Activated naive CD8-positive, alpha-beta T cell treated with anti-CD3 and anti-CD28 coated beads for 36 hours (primary cell): ENCODE results near the gene SAMSN1. TPM values are rescaled to one million over a fixed set of nuclear protein-coding genes. Genes with fewer than 3 reads are reported as not detected.

Source experiments
- DNase-seq: peaks from one replicate; pipeline ENCODE4 v3.0.0; 2021
- H3K27ac Mint-ChIP-seq: one replicate; pipeline ENCODE4 v1.8.0; 2022; ENCODE audit warnings: mild to moderate bottlenecking, moderate library complexity, mixed read lengths
- H3K27me3 Mint-ChIP-seq: one replicate; pipeline ENCODE4 v1.8.0; 2022; ENCODE audit warnings: mild to moderate bottlenecking, mixed read lengths
- H3K36me3 Mint-ChIP-seq: one replicate; pipeline ENCODE4 v1.8.0; 2021; ENCODE audit warnings: mild to moderate bottlenecking, mixed read lengths
- H3K4me1 Mint-ChIP-seq: one replicate; pipeline ENCODE4 v1.8.0; 2021; ENCODE audit warnings: mixed read lengths
- H3K4me3 Mint-ChIP-seq: one replicate; pipeline ENCODE4 v1.8.0; 2022; ENCODE audit warnings: mild to moderate bottlenecking, moderate library complexity, mixed read lengths
- H3K9me3 Mint-ChIP-seq: one replicate; pipeline ENCODE4 v1.8.0; 2022; ENCODE audit warnings: mixed read lengths
- total RNA-seq, 2 experiments: library from RNA; stranded (reverse); gene quantifications; one replicate each; pipeline ENCODE4 v1.2.3, GENCODE V29; 2021

SAMSN1 gene
- total RNA-seq, 2 experiments from 2014 or later = 113 to 119 TPM

DNA sequence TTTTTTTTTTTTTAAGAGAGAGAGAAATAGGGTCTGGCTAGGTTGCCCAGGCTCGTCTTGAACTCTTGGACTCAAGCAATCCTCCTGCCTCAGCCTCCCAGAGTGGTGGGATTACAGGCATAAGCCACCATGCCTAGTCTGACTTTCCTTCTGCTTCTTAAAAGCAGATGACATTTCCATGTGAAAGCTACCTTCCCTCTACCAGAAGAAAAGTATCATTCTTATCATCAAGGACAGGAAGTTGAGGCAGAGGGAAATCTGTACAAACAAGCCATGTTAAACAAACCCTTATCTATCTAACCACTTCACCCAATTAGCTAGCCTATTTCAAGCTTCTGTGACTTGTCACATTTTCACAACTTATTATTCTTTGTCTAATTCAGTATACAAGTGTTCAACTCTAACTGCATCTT, 54.8 kb downstream of the SAMSN1 start:
- H3K27me3 Mint-ChIP-seq = no peaks in the 10 kb centered on the region
- DNase-seq = no peak
- H3K9me3 Mint-ChIP-seq = peaks cover 12% of the 10 kb centered on the region
- no peak overlapping the region for H3K27ac Mint-ChIP-seq
- H3K4me1 Mint-ChIP-seq = peaks cover 50% of the 10 kb centered on the region
- peaks cover 69% of the 10 kb centered on the region for H3K36me3 Mint-ChIP-seq
- H3K4me3 Mint-ChIP-seq = no peak overlapping the region

DNA sequence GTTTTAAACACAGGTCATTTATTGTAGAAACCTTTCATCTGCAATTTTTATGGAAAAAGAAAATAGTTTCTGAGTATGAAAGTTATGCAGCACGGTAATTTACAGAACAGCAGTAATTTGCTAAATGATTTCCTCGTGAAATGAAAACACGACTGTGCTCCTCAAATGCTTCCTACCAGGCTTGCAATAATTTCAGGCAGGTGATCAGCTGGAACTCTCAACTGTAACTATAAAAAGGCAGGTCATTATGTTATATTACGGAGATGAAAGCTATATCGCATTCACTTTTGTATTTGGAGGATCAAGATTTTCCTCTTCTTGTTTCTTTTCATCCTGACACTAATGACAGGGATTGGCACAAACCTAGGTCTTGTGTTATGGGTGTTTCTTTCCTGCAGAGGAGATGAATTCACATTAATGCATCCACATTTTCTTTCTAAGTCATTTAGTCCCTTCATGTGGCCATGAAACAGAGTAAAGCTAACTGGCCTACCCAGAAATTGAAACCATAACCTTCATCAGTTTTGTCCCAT, 57.4 kb downstream of the SAMSN1 start:
- Mint-ChIP-seq H3K36me3 (peaks cover 68% of the 10 kb centered on the region), H3K4me1 (peaks cover 66% of the 10 kb centered on the region), H3K9me3 (peaks cover 14% of the 10 kb centered on the region), H3K27ac (peak overlapping the region; percentile 93), H3K4me3 (no peak overlapping the region), H3K27me3 (no peaks in the 10 kb centered on the region)
- no peak for DNase-seq

DNA sequence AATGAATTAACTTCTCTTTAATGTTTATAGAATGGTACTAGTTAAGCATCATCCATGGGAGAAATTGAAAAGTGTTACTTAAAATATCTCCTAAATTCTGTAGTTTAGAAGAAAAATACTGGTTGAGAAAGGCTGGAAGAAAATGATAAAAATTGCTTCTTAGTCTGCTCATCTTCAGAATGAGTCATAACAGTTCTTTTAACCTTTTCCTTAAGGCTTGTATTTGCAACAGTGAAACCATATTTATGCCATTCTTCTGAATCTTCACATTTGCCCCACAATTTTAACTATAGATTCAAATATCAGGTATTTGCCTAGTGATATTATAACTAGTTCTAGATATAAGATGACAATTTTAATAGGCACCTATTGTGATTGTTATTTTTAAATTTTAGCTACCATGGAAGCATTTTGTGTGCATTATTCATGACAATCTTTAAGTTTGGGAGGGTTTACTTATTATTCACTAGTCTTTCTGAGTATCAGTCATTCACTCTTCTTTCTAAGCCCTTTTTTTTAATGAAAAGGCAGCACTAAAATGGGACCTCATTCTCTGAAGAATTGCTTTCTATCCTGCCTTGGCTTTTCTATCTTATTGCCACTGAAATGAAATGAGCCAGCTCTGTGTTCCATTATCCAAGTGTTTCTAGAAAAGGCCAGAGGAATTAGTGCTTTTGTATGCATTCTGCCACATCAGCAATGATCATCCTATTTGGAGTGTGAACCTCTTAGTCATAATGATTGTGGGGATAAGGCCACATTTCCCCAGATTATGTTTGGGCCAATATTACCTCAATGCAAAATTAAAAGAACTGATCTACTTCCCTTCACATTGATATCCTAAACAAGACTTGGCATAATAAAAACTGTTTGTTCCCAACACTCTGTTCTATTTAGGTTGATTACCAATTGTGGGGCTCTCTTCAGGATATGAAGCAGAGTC, 58.4 kb downstream of the SAMSN1 start:
- H3K4me1 Mint-ChIP-seq = peaks cover 70% of the 10 kb centered on the region
- H3K27me3 Mint-ChIP-seq = no peaks in the 10 kb centered on the region
- H3K9me3 Mint-ChIP-seq = peaks cover 21% of the 10 kb centered on the region
- DNase-seq = no peak
- H3K4me3 Mint-ChIP-seq = peak overlapping the region; percentile 2
- peak overlapping the region; percentile 93 for H3K27ac Mint-ChIP-seq
- H3K36me3 Mint-ChIP-seq = peaks cover 69% of the 10 kb centered on the region

DNA sequence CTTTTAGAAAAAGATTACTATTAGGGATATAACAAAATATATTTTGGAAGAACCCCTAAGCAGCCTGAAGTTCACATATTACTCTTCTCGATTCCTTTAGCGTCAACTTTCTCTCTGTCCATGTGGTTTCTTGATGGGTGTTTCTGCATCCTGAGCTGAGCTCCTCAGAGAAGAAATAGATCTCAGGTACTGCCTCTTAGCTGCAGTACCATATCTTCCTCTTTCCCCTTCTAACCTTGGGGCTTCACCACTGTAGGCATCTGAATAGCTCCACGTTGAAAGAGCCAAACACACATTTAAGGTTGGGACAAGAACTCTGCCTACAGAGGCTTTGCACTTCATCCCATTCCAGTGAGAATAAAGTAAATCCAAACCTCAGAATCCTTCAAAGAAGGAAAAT, 59.2 kb downstream of the SAMSN1 start:
- Mint-ChIP-seq H3K4me3 (no peak overlapping the region), H3K36me3 (peaks cover 72% of the 10 kb centered on the region), H3K9me3 (peaks cover 24% of the 10 kb centered on the region), H3K27ac (peak overlapping the region; percentile 82), H3K27me3 (no peaks in the 10 kb centered on the region), H3K4me1 (peaks cover 79% of the 10 kb centered on the region)
- DNase-seq = no peak

DNA sequence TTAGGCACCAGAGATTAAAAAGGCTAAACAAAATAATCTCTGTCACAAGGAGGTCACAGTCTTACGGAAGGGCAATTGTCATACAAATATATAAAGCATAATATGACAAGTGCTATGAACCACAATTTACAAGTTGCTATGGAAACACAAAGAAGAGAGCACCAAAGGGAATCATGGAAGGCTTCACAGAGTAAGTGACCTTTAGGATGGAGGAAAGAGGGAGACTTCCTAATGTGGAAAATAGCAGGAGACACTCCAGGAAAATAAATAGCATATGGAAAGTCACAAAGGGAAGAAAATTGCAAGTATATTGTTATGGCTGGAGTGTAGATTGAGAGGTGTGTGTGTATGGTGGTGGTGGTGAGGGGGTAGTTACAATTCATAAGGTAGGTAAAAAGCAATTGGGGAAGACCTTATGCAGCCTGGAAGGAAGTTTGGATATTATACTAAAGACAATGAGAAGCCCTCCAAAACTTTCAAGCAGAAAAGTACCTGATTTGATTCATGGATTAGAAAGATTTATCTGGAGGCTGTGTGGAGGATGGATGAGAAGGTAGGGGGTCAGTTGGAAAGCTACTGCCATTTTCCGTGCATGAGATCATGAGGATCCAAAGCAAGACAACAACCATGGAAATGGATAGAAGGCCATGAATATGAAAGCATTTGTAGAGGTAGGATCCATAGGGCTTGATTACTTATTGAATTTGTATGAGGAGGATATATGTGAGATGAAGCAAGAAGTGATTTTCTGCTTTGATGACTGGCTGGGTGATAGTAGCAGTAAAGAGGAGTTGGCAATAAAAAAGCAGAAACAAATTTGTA, 61.7 kb downstream of the SAMSN1 start:
- Mint-ChIP-seq H3K4me1 (peaks cover 87% of the 10 kb centered on the region), H3K9me3 (peaks cover 25% of the 10 kb centered on the region), H3K36me3 (peaks cover 65% of the 10 kb centered on the region), H3K27me3 (no peaks in the 10 kb centered on the region), H3K27ac (peak overlapping the region; percentile 98), H3K4me3 (no peak overlapping the region)
- no peak for DNase-seq

DNA sequence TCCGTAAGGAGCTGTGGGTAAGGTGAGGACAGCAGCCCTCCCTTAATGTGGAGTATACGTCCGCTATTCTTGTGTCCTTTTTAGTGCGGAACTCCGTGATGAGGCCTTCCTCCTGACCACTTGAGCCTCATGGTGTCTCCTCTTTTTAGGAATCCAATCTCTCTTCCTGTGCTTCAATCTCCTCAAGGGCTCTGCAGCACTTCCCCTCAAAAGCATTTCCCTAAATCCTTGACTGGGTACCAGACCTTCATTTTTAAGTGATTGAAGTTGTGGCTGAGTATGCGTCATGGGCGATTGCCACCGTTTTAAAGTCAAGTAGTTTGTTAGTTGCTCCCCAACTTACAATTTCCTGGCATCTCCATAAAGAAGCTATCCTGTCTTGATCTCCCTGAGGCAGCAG, 62.8 kb downstream of the SAMSN1 start:
- Mint-ChIP-seq H3K27ac (peak overlapping the region; percentile 98), H3K36me3 (peaks cover 70% of the 10 kb centered on the region), H3K9me3 (peaks cover 25% of the 10 kb centered on the region), H3K4me3 (no peak overlapping the region), H3K4me1 (peaks cover 90% of the 10 kb centered on the region), H3K27me3 (no peaks in the 10 kb centered on the region)
- DNase-seq = no peak

DNA sequence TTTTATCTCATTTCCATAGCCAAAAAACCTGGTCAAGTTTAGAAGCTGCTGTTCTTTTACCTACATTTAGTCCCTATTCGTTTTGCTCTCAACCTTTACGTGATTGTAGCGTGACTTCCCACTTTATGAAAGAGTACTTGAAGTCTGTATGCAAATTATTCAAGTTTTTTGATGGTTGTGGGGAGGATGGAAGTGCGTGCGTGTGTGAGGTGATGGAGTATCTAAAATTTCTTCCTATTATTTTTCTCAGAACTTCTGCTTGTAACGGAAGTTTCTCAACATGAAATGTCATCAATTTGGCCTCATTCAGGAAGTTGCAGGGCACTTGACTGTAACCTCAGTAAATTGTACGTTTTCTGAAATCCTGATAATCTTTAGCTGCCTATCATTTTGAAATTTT, 64.0 kb downstream of the SAMSN1 start:
- peaks cover 26% of the 10 kb centered on the region for H3K9me3 Mint-ChIP-seq
- peaks cover 84% of the 10 kb centered on the region for H3K4me1 Mint-ChIP-seq
- peak; percentile 45 for DNase-seq
- no peaks in the 10 kb centered on the region for H3K27me3 Mint-ChIP-seq
- H3K27ac Mint-ChIP-seq = peak overlapping the region; percentile 98
- H3K4me3 Mint-ChIP-seq = peak overlapping the region; percentile 27
- peaks cover 67% of the 10 kb centered on the region for H3K36me3 Mint-ChIP-seq

DNA sequence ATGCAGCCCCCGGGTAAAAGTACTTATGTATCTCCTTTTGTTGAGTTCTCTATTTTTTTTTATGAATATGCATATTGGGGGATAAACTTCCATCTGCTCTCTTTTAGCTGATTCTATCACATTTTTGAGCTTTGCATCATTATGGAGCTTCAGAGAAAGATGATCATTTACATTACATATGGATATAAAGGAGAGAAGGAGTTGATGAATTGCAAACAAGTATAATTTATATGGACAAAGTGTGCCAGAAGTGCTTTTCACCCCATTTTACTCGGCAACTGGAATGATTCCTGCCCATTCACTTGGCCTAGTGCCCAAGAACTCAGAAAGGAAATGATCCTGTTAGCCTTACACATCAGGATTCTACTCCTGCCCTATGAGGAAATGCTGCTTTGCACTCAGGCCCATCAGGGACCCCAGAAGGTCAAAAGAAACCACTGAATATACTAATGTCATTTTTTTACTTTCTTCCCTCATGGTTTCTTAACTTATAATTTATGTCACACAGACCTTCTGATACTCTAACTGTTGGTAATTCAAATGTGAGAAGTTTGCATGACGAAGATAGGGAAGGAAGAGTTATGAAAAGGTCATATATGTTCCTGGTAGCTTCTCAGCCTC, 65.6 kb downstream of the SAMSN1 start:
- Mint-ChIP-seq H3K27ac (peak overlapping the region; percentile 98), H3K9me3 (peaks cover 24% of the 10 kb centered on the region), H3K4me3 (no peak overlapping the region), H3K27me3 (no peaks in the 10 kb centered on the region), H3K36me3 (peaks cover 55% of the 10 kb centered on the region), H3K4me1 (peaks cover 78% of the 10 kb centered on the region)
- no peak for DNase-seq

DNA sequence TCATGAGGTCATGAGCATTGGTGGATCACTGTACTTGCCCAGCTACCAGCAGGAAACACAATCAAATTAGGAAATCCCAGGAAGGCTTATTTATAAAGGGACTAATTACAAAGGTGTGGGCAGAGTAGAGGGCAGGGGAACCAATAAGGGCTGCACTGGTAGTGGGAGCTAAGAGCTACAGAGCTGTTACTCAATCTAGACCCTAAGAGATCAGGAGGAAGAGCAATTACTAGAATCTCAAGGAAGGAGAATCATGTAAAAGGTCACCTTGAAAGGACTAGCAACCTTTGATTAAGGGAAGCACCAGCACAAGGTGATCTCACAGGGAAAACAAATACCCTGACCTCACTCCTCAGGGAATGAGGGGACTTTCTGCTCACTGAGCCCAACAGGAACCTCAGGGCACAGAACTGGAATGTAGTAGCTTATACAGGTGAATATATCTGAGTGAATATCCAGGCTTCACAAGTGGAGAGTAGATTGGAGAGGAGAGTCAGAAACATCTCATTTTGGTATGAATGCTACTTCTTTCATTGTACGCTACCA, 66.8 kb downstream of the SAMSN1 start:
- H3K36me3 Mint-ChIP-seq = peaks cover 44% of the 10 kb centered on the region
- H3K27me3 Mint-ChIP-seq = no peaks in the 10 kb centered on the region
- DNase-seq = no peak
- H3K9me3 Mint-ChIP-seq = peaks cover 18% of the 10 kb centered on the region
- peak overlapping the region; percentile 98 for H3K27ac Mint-ChIP-seq
- no peak overlapping the region for H3K4me3 Mint-ChIP-seq
- H3K4me1 Mint-ChIP-seq = peaks cover 68% of the 10 kb centered on the region

DNA sequence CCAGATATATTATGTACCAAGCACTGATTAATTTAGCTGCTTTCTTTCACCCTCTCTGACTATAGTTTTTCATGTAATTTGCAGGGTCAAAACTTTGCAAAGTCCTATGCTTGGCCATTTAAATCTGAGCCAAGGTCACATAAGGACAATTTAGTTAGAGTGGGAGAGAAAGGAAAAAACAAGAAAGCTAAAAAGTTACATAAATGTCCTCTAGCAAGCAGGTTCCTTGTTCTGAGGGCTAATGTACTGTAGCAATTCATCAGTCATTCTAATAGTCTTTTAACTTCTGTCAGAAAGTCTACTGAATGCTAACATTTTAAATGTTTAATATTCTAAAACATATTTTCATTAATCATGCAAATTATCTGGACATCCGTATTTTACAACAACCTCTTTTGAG, 68.3 kb downstream of the SAMSN1 start:
- H3K4me1 Mint-ChIP-seq = peaks cover 53% of the 10 kb centered on the region
- no peak overlapping the region for H3K27ac Mint-ChIP-seq
- DNase-seq = no peak
- H3K4me3 Mint-ChIP-seq = no peak overlapping the region
- no peaks in the 10 kb centered on the region for H3K27me3 Mint-ChIP-seq
- H3K9me3 Mint-ChIP-seq = peaks cover 5% of the 10 kb centered on the region
- H3K36me3 Mint-ChIP-seq = peaks cover 29% of the 10 kb centered on the region

DNA sequence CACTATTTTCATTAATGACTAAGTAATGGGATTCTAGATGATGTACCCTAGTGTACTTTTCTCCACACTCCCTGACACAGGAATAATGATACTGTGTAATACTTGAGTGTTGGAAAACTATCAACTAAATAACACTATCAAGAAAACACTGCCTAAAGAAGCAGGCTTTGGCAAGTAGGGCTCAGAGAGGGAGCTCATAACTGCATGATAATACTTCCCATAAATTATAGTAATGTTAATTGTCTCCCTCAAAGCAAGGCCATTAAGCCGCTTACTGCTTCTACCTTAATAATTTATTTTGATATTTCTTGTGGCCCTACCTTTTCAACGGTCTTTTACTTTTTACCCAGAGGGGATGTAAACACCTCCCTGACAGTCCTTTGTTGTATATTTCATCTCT, 69.0 kb downstream of the SAMSN1 start:
- no peak for DNase-seq
- Mint-ChIP-seq H3K9me3 (peaks cover 5% of the 10 kb centered on the region), H3K4me3 (no peak overlapping the region), H3K36me3 (peaks cover 27% of the 10 kb centered on the region), H3K4me1 (peaks cover 46% of the 10 kb centered on the region), H3K27ac (peak overlapping the region; percentile 35), H3K27me3 (no peaks in the 10 kb centered on the region)

DNA sequence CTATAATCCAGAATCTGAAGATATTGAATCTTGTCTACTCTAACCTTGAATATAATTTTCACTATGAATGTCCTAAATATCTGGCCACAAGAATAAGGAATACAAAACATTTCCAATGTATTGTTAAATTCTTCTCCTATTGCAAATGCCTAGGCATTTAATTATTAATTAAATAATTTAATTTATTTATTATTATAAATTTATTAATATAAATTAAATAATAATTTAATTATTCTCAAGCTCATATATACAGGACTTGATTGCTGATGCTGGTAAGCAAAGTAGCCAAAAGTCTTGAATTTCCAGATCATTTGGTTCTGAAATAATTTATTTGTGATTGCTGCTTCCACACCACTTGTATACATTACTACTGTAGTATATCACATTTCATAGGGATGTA, 71.1 kb downstream of the SAMSN1 start:
- Mint-ChIP-seq H3K27ac (no peak overlapping the region), H3K36me3 (peaks cover 18% of the 10 kb centered on the region), H3K9me3 (peaks cover 1% of the 10 kb centered on the region), H3K27me3 (peaks cover 3% of the 10 kb centered on the region), H3K4me1 (peaks cover 26% of the 10 kb centered on the region), H3K4me3 (no peak overlapping the region)
- DNase-seq = no peak

DNA sequence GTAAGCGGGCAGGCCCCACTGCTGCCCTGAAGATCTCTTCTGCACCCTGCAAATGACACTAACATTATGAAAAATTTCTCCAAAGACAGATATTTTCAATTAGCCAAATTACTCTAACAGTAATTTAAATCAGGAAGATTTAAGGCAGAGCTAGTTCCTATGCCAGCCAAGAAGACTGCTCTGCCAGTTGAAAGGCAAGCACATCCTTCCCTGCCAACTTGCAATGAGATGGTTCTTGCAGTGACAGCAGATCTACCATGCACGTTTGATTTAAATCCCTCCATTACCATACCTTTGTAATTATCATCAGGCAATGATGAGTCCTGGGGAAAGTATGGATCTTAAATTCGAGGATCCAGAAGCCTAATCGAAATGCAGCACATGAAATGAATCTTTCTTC, 76.5 kb downstream of the SAMSN1 start:
- DNase-seq = no peak
- H3K4me3 Mint-ChIP-seq = no peak overlapping the region
- H3K4me1 Mint-ChIP-seq = no peaks in the 10 kb centered on the region
- peaks cover 4% of the 10 kb centered on the region for H3K9me3 Mint-ChIP-seq
- H3K27me3 Mint-ChIP-seq = peaks cover 8% of the 10 kb centered on the region
- H3K36me3 Mint-ChIP-seq = peaks cover 2% of the 10 kb centered on the region
- H3K27ac Mint-ChIP-seq = no peak overlapping the region

DNA sequence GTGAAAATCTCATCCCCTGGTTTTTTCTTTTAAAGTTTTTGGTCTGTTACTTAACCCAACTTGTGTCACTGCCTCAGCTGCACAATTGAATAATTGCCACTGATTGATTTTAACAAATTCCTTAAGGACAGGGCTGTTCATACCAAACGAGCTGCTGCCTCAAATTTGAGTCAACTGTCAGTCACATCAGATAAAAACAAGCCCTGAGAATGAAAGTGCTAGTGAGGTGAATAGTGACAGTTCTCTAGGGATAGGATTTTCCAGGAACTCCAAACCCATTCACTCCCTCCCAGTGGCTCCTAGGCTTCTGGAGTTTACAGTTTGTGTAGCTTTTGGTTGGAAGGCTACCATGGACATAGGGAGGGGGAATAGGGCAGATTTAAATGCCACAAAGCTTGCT, 79.4 kb downstream of the SAMSN1 start:
- Mint-ChIP-seq H3K4me1 (peaks cover 5% of the 10 kb centered on the region), H3K36me3 (peaks cover 2% of the 10 kb centered on the region), H3K9me3 (peaks cover 4% of the 10 kb centered on the region), H3K4me3 (no peak overlapping the region), H3K27me3 (peaks cover 8% of the 10 kb centered on the region), H3K27ac (no peak overlapping the region)
- no peak for DNase-seq
